HG02973 (cell line): ENCODE measurements around the gene CDH7.

Experiments
- ATAC-seq: cut with Tn5 transposase; IDR thresholded peaks from one replicate; pipeline ENCODE4 v1.9.1; 2021; ENCODE audit warnings: moderate library complexity; ENCODE audit not compliant: unreplicated experiment

Gene CDH7, protein sequence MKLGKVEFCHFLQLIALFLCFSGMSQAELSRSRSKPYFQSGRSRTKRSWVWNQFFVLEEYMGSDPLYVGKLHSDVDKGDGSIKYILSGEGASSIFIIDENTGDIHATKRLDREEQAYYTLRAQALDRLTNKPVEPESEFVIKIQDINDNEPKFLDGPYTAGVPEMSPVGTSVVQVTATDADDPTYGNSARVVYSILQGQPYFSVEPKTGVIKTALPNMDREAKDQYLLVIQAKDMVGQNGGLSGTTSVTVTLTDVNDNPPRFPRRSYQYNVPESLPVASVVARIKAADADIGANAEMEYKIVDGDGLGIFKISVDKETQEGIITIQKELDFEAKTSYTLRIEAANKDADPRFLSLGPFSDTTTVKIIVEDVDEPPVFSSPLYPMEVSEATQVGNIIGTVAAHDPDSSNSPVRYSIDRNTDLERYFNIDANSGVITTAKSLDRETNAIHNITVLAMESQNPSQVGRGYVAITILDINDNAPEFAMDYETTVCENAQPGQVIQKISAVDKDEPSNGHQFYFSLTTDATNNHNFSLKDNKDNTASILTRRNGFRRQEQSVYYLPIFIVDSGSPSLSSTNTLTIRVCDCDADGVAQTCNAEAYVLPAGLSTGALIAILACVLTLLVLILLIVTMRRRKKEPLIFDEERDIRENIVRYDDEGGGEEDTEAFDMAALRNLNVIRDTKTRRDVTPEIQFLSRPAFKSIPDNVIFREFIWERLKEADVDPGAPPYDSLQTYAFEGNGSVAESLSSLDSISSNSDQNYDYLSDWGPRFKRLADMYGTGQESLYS

DNA sequence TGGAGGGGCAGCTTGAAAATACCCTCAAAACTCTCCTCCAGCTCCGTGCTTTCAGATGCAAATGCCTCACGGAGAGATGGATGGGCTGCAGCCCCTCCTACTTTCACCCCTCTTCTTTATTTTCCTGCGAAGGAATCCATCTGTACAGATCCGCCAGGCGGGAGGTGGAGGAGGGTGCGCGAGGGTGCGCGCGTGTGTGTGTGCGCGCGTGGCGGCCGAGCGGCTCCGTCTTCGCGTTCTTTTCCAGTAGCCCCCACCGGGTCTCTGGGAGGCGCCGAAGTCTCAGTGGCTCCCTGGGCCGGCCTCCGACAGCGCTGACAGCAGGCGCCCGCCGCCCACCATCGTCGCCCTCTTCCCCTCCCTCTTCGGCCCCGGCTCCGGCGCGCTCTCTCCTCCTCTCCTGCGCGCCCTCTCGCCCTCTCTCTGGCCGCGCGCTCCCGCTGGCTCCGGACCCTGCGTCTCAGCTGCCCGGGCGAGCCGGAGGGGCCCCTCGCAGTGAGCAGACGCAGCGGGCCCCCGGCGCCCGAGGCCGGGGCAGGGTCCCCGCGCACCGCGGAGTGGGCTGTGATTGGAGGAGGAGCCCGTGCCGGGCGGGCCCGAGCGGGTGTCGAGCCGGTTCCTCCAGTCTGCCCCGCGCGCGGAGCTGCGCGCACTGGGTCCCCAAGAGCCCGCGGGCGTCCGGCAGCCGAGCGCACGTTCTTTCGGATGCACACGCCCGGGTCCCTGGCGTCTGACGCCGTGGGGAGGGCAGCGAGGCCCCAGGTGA is at the start of gene CDH7:
Gene CDH7, plus strand, starts transcription at position 624 of the 766 bp plus-strand sequence. CDS start 11,831 bp downstream, outside the sequence.
- no peak for ATAC-seq

DNA sequence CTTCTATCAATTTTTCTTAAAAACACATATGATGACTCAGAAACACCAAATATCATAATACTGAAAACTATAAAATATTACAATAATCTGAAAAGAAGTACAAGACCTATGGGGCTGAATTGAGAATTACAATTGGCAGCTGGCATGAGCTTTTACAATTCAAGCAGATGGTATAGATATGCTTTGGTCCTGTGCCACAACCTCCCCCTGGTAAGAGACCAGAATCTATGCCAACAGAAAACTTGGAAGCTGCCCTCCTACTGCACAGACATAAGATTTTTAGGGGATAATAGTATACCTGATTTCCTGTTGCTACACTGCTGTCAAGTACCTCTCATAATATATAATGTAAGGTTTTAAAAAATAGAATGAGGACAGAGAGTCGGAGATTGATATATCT is 46.8 kb upstream of the CDH7 start:
- no peak for ATAC-seq

DNA sequence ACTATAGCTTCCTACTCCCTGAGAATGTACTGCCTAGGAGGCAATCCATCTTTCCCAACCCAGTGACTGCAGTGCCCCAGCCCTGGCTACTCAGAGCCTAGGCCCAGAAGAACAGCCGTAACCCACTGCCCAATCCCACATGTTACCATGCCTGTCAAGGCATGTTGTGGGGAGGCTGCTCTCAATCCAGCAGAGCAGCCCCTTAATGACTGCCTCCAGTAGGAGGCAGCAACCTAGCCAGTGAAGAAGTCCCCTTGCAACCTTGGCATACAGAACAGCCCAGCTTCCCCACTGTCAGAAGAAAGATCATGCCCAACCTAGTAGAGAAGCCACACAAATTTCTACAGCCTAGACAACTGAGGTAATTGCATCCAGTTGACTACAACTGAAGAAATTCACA is 44.2 kb upstream of the CDH7 start:
- ATAC-seq = no peak

DNA sequence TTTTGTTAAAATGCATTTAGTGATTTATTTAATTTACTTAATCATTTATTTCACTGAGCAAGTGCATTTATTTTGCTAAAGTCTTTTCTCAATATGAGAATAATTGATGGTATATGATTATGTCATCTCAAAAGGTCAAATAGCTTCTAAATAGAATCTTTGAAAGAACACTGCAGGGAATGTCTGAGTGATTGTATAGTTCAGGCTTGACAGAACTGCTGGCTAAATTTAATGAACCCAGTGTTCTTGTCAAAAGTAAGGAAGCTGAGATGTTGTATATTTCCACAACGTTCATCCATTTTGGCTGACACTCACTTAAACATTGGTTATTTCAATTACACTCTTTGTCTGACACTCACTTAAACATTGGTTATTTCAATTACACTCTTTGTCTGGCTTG is 39.3 kb upstream of the CDH7 start:
- no peak for ATAC-seq

DNA sequence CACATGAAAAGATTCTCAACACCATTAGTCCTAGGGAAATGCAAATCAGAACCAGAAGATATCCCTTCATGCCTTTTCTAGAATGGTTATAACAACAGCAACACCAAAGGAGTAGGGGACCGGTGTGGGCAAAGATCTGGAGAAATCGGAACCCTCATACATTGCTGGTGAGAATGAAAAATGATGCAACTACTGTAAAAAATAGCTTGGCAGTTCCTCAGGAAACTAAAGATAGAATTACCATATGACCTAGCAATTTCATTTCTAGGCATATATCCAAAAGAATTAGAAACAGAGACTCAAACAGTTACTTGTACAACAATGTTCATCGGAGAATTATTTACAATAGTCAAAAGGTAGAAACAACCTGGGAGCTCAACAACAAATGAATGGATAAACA is 29.2 kb upstream of the CDH7 start:
- ATAC-seq = no peak

DNA sequence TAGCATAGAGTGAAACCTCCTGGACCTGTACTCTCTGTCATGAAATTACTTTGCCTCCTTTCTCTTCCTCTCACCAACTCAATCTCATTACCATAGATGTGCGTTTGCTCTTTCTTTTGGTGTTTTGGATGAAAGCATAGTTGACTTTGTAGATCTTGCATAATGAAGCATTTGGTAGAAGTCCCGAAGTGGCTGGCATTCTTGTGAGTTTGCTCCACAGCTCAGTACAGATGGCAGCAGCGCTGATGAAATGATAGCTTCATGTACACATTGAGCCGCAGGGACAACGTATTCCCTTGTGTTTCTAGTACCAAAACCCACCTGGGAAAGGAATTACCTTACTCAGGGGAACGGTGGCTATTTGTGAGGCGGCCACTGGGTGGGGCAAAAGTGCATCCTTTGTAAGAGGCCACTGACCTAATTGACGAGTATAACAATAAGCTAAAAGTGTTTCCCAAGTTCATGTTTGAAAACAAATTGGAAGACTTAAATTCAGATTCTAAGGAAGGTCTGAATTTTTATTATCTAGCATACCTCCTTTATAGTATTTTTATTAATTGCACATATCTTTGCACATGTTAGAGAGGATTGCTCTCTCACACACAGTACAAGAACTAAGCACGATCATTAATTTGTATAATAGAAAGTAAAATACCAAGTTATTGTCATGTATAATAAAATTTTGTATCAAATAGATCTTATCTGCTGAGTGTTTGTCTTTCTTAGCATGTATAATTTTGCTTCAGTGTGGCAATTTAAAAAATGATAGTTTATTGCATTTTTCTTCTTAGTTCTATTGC is 25.4 kb upstream of the CDH7 start:
- ATAC-seq = no peak

DNA sequence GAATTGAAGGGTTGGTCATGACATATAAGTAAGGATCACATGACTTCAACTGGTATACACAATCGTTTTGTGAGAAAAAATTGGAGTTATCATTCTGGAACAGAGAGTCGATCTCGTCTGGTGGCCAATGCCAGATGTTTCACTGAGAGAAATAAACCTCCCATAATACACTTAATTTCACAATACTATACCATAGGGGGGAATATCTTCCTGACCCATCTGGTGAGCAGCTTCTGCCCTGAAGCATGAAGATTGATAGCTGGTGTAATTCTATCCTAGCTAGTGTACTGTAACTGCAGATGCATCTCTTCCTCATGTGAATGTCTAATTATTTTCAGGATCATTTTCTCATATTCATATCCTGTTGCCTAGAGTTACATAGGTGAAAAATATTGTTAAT is 15.7 kb upstream of the CDH7 start:
- no peak for ATAC-seq

DNA sequence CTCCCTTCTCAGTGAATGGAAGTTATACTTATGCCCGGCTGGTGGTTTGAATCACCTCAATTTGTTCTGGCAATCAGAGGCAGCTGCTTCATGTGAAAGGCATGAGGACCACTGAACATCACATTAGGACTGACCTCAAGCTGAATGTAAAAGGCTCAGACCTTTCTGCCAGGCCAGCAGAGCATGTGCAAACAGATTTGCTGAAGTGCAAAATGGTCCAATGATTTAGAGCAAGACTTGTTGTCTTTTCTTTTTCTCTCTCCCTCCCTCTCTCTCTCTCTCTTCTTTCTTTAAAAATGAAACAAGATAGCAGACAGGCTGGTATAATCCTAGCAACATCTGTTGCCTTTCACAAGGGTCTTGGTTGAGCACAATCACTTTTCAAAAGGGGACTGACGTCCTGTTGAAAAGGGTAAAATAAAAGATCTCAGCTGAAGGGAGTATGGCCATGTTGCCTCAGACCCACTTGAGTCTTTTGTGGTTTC is 13.3 kb upstream of the CDH7 start:
- no peak for ATAC-seq

DNA sequence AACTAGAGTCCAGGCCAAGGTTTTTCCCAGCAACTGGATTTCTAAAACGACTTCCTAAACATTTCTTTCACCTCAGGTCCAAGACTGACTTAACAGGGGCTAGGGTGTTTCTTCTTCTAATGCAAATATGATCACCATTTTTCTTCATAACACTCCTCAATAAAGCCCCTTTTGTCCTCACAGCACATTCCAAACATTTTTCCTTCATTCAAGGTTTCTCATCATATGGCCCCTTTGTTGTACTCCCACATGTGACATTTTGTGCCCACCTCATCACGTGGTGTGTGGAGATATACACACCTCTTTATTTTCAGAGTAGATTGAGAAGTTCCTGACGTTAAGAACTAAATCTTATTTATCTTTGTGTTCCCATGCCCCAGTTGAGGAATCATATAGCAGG is 3.9 kb upstream of the CDH7 start:
- ATAC-seq = no peak

DNA sequence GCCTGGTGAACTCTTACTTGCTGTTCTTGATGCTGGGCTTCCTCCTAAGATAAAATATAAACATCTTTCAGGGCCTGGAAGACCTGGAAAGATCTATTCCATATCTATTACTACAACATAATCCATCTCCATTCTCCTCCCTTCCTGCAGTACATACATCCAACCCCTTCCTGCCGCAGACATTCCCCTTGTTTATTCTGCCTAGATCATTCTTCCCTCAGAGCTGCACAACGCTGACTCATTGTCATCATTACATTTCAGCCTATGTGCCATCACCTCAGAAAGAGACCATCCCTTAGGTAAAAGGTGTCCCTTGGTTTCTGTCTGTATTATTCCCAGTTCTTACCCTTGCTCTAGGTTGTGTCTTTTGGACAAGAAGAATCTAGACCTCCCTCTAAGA is 2.5 kb upstream of the CDH7 start:
- ATAC-seq = no peak

DNA sequence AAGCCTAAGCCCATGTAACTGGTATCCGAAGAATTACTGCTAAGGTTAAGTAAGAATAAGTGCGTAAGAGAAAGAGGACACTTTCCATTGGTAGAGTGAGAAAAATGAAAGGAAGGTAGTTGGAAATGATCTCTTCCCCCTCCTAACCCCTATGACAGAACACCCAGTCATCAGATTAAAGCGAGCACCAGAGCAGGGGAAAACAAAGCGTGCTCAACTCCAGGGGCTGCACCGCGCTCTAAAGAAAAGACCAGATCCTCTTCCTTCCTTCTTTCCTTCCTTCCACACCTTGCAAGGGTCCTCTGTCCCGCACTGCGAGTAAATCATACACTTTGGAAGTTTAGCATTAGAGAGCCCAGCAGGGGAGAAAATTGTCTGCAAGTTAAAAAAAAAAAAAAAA is 971 bp upstream of the CDH7 start:
- no peak for ATAC-seq

DNA sequence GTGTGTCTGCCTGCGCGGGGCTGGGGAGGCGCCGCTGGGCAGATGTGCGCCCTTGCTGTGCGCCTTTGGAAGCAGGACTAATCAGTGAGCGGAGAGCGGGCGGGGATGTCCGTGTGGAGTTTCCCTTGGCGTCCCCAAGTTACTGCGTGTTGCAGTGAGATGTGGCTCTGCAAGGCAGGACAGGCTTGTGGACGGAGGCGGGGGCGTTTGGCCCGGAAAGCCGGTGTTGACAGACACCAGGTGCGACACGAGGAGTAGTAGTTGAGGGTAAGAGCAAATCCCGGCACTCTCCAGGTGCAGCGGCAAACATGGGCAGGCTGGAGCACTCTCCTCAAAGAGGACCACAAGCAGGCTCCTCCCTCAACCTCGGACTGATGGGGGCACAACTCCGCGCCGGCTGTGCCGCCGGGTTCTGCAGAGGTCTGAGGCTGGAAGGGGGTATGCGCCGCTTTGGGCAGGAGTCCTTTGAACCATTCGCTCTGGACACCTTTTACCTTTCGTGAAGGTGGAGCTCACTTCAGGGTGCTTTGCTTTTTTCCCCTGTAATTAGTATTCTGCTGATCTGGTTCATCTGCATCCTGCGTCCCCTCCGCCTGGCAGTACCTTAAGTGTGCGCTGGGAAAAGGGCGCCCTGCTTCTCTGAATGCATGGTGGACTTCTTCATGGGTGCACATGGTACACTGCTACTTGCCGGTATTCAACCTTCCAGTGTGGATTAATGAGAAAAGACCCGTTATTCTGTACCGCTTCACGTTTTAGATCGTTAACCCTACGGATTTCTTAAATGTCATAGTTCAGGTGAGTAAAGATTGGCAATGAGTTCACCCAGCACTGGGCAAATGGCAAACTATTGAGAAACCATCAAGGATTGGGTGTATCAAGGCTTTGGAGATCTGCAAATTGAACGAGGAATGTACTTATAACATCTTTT is 608 bp downstream of the CDH7 start:
- ATAC-seq = no peak

DNA sequence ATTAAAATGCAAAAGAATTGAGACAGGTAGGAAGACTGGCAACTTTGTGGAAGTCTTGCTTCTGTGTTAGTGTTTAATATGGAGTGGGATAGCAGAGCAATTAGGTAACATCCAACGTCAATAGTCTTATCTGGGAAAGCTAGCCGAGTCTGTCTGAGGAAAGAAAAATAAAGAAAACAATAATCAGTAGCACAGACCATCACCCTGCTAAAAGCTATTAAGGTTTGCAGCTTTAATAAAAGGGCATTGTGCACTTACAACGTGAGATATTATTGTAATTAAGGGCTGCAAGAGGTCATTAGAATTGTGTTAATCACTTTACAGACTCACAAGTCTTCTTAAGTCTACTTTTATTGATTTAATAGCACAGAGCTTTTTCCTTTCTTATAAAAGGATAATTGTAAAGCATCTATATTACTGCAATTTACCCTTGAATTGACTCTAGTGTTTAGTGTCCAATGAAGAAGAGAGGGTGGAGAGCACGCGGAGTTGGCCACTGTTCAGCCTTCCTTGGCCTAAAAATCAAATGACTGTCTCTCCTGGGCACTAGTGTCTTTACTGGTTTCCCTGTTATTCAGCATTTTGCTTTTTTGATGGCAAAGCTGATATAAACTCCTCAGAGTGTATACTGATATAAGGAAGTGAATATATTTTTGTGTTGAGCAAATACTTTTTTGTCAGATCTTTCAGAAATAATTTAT is 2.0 kb downstream of the CDH7 start:
- ATAC-seq = no peak

DNA sequence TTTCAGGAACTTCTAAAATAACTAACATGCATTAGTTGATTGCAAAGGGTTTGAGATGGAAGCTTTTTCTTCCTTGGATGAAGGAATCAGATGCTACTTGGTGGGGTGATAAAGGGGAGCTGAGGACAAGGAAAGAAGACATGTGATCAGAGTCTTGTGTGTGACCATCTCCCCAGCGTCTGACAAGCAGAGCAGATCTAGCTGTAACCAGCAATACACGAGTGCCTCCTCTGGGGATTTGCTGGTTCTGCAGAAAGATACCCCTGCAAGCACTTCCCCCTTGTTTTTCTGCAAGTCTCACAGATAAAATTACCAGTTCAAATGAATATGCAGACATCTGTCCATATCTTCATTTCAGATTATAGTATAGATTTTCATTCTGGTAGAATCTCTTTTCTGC is 2.7 kb downstream of the CDH7 start:
- ATAC-seq = peak; percentile 62

DNA sequence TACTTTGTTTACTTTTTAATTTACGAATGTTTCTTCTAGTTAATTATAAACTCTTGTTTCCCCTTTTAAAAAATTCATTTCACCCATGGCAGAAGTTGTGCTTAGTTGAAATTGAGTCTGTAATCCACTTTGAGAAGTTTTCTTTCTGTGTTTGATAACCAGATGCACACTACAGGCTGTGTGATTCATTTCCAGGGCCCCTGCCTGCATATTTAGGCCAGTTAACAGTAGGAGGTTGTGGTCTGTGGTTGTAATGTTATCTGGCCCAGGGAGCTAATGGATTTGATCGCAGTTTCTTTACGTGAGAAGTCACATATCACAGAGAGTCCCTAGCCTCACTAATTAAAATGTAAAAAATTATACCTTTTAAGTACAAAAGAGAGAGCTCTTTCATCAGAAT is 3.3 kb downstream of the CDH7 start:
- no peak for ATAC-seq

DNA sequence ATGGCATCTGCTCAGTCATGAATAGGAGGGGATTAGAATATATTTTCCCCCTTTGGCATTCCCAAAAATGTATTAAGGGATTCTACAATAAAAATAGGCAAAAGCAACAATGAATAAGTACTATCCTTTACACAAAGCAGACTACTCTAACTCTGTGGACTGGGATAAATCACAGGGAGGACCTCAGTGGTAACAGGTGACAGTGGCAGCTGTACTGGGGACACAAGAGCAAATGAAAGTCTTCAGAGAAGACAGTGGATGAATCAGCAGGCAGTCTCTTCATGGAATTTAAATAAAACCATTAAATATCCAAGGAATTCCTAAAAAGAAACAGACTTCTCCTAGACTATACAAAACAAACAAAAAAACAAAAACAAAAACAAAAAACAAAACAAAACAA is 4.8 kb downstream of the CDH7 start:
- no peak for ATAC-seq

DNA sequence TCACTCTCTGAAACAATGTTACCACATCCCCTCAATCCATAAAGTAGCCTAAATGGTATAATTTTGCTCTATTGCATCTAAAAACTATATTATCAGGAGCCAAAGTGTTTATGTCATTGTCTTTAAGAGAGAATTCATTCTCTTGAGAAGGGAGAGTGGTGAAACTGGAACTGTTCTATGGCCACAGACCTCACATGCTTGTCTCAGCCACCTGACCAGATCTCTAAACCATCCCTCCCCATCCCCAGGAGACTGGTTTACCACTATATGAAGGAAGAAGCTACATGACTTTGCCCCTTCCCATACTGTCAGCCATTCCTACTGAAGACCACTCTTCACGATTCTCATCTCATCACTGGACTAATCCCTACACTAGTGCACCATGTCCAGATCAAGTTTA is 9.6 kb downstream of the CDH7 start:
- ATAC-seq = no peak

DNA sequence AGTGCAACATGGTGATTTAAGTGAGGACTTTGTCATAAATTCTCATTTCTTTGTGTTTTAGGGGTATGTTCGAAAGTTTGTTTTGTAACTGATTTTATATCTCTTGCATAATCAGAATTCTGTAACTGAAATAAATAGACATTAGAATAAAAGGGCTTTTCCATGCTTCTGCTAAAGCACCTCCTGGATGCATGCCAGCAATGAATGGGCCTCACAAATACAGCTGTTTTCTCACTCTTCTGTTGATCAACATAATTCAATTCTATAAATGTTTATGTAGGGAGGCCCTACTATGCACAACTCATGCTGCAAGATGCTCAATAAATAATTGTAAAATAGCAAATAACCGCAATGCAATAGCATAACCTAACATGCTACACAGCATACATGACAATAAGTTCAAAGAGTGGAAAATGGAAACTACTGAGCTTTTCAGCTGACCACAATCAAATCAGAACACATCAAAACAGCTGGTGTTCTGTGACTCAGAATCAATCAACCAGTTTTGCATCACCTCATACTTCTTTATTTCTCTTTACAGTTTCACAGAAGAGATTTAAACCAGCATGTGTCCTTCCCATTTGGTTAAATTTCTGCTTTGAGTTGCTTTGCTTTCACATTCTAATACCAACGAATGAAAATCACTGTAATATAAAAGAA is 11.0 kb downstream of the CDH7 start:
- ATAC-seq = no peak
